H9 (cell line): Measurements from ENCODE around the gene DNAAF3. TPM values are rescaled to one million over a fixed set of nuclear protein-coding genes. Genes with fewer than 3 reads are reported as not detected.

Experiments
- DNase-seq: peaks from one replicate; pipeline ENCODE4 v3.0.0-alpha.2; 2017
- H2AFZ ChIP-seq: one replicate; pipeline ENCODE4 v1.6.1; 2013; ENCODE audit warnings: mild to moderate bottlenecking, low read length, control low read depth, moderate library complexity
- H2AK5ac ChIP-seq: 2 replicates; pipeline ENCODE4 v1.6.1; 2013; ENCODE audit warnings: low read length, control low read depth, mixed read lengths; ENCODE audit not compliant: insufficient read length
- H2BK120ac ChIP-seq: one replicate; pipeline ENCODE4 v1.6.1; 2013; ENCODE audit warnings: low read depth, mild to moderate bottlenecking, low read length, control low read depth, inconsistent platforms; ENCODE audit not compliant: poor library complexity, severe bottlenecking
- H2BK12ac ChIP-seq: 2 replicates; pipeline ENCODE4 v1.6.1; 2013; ENCODE audit warnings: low read length, control low read depth, mixed read lengths, low read depth; ENCODE audit not compliant: insufficient read length
- H2BK15ac ChIP-seq: 2 replicates; pipeline ENCODE4 v1.6.1; 2013; ENCODE audit warnings: low read depth, low read length, control low read depth
- H2BK20ac ChIP-seq: one replicate; pipeline ENCODE4 v1.6.1; 2013; ENCODE audit warnings: low read depth, mild to moderate bottlenecking, low read length, control low read depth, inconsistent platforms; ENCODE audit not compliant: poor library complexity, severe bottlenecking
- H2BK5ac ChIP-seq: 2 replicates; pipeline ENCODE4 v1.6.1; 2013; ENCODE audit warnings: low read length, control low read depth, mixed read lengths; ENCODE audit not compliant: insufficient read length
- H3K14ac ChIP-seq: 2 replicates; pipeline ENCODE4 v1.6.1; 2013; ENCODE audit warnings: low read length, control low read depth; ENCODE audit not compliant: insufficient read depth
- H3K18ac ChIP-seq: 2 replicates; pipeline ENCODE4 v1.6.1; 2013; ENCODE audit warnings: low read depth, mild to moderate bottlenecking, mixed read lengths, low read length, control low read depth; ENCODE audit not compliant: insufficient read length
- H3K23ac ChIP-seq: 2 replicates; pipeline ENCODE4 v1.6.1; 2013; ENCODE audit warnings: low read length, control low read depth, mixed read lengths, low read depth; ENCODE audit not compliant: insufficient read length
- H3K23me2 ChIP-seq: 2 replicates; pipeline ENCODE4 v1.6.1; 2013; ENCODE audit warnings: low read depth, mild to moderate bottlenecking, mixed read lengths, low read length, control low read depth; ENCODE audit not compliant: insufficient read length, poor library complexity, severe bottlenecking
- H3K27ac ChIP-seq: 2 replicates; pipeline ENCODE4 v1.5.1; 2013; ENCODE audit warnings: low read length, control low read depth, mixed read lengths, low read depth; ENCODE audit not compliant: insufficient read length
- H3K27me3 ChIP-seq: 2 replicates; pipeline ENCODE4 v1.6.1; 2013; ENCODE audit warnings: low read length, control low read depth, inconsistent platforms; ENCODE audit not compliant: insufficient read depth
- H3K4ac ChIP-seq: 2 replicates; pipeline ENCODE4 v1.6.1; 2013; ENCODE audit warnings: low read depth, mild to moderate bottlenecking, control low read depth, inconsistent platforms, low read length, moderate library complexity
- H3K4me1 ChIP-seq: 2 replicates; pipeline ENCODE4 v1.6.1; 2013; ENCODE audit warnings: low read length, control low read depth, inconsistent platforms; ENCODE audit not compliant: insufficient read depth
- H3K4me2 ChIP-seq: 2 replicates; pipeline ENCODE4 v1.6.1; 2013; ENCODE audit warnings: low read length, control low read depth, mixed read lengths; ENCODE audit not compliant: insufficient read length, insufficient read depth
- H3K56ac ChIP-seq: 2 replicates; pipeline ENCODE4 v1.6.1; 2013; ENCODE audit warnings: low read depth, mild to moderate bottlenecking, mixed read lengths, low read length, control low read depth; ENCODE audit not compliant: insufficient read length
- H3K79me1 ChIP-seq: 2 replicates; pipeline ENCODE4 v1.6.1; 2013; ENCODE audit warnings: low read depth, mild to moderate bottlenecking, moderate library complexity, low read length, control low read depth, inconsistent platforms; ENCODE audit not compliant: insufficient read depth, poor library complexity, severe bottlenecking
- H3K79me2 ChIP-seq: 2 replicates; pipeline ENCODE4 v1.6.1; 2013; ENCODE audit warnings: low read length, control low read depth, inconsistent platforms; ENCODE audit not compliant: insufficient read depth
- H3K9ac ChIP-seq: 2 replicates; pipeline ENCODE4 v1.6.1; 2013; ENCODE audit warnings: low read length, control low read depth, mixed read lengths; ENCODE audit not compliant: insufficient read length; ENCODE audit errors: extremely low read depth
- H3K9me3 ChIP-seq: one replicate; pipeline ENCODE4 v1.6.1; 2013; ENCODE audit warnings: low read depth, low read length, inconsistent platforms; ENCODE audit not compliant: control insufficient read depth
- H3T11ph ChIP-seq: one replicate; pipeline ENCODE4 v1.6.1; 2013; ENCODE audit warnings: mild to moderate bottlenecking, low read length, control low read depth, inconsistent platforms
- H4K20me1 ChIP-seq: one replicate; pipeline ENCODE4 v1.6.1; 2013; ENCODE audit not compliant: control insufficient read depth, insufficient read length, insufficient read depth
- H4K5ac ChIP-seq: 2 replicates; pipeline ENCODE4 v1.6.1; 2013; ENCODE audit warnings: low read depth, mild to moderate bottlenecking, mixed read lengths, low read length, control low read depth; ENCODE audit not compliant: insufficient read length
- H4K8ac ChIP-seq: replicated peaks from 2 replicates; pipeline ENCODE4 v1.6.1; 2013; ENCODE audit warnings: low read length, control low read depth, mixed read lengths, low read depth; ENCODE audit not compliant: insufficient read length
- H4K91ac ChIP-seq: 2 replicates; pipeline ENCODE4 v1.6.1; 2013; ENCODE audit warnings: low read depth, mild to moderate bottlenecking, moderate library complexity, mixed read lengths, low read length, control low read depth; ENCODE audit not compliant: insufficient read length
- H3K27ac Mint-ChIP-seq, 3 experiments: 2 replicates in 2 of 3; 3 replicates in 1 of 3; pipeline ENCODE4 v1.8.0; 2020 to 2021; ENCODE audit warnings: mixed read lengths in 3 of 3, mild to moderate bottlenecking in 1 of 3, moderate library complexity in 1 of 3
- H3K27me3 Mint-ChIP-seq: 2 replicates; pipeline ENCODE4 v1.8.0; 2021; ENCODE audit warnings: low read depth, mild to moderate bottlenecking, moderate library complexity, mixed read lengths
- H3K36me3 Mint-ChIP-seq, 3 experiments: 2 replicates in 2 of 3; 3 replicates in 1 of 3; pipeline ENCODE4 v1.8.0; 2020 to 2021; ENCODE audit warnings: low read depth in 3 of 3, mixed read lengths in 3 of 3; ENCODE audit not compliant: insufficient read depth in 1 of 3
- H3K4me1 Mint-ChIP-seq, 2 experiments: 2 replicates each; pipeline ENCODE4 v1.8.0; 2020; ENCODE audit warnings: mixed read lengths in 2 of 2
- H3K4me3 Mint-ChIP-seq, 2 experiments: 2 replicates in 1 of 2; 3 replicates in 1 of 2; pipeline ENCODE4 v1.8.0; 2020 to 2021; ENCODE audit warnings: mild to moderate bottlenecking in 2 of 2, mixed read lengths in 2 of 2, moderate library complexity in 1 of 2
- H3K9me3 Mint-ChIP-seq, 2 experiments: 2 replicates in 1 of 2; 3 replicates in 1 of 2; pipeline ENCODE4 v1.8.0; 2020; ENCODE audit warnings: mild to moderate bottlenecking in 2 of 2, mixed read lengths in 2 of 2, moderate library complexity in 1 of 2
- CTCF ChIP-seq: fragments of 200-600 bp; sonication (generic); conservative IDR thresholded peaks from 3 replicates; pipeline ENCODE4 v1.8.0; 2021; ENCODE audit warnings: antibody characterized with exemption, mild to moderate bottlenecking
- WGBS: extraction: QIAGEN DNeasy Blood & Tissue Kit; methylation state at CpG from one replicate; pipeline ENCODE4 v1.1.7; 2013; ENCODE audit warnings: missing lambda C conversion rate, low lambda C conversion rate, mixed read lengths; ENCODE audit not compliant: insufficient read length; ENCODE audit errors: extremely low coverage; 5-methylcytosine and 5-hydroxymethylcytosine counted together
- total RNA-seq: library from RNA; stranded (reverse); gene quantifications from 2 replicates; pipeline ENCODE4 v1.2.1, GENCODE V29; 2021

DNAAF3 gene
- total RNA-seq, 1 experiment from 2014 or later, result 4.6 TPM

- H3K79me2 ChIP-seq, result no peaks in the 10 kb centered on the region
- H3K56ac ChIP-seq, result no peak overlapping the region
- H4K5ac ChIP-seq, result no peak overlapping the region
- no peak overlapping the region for H2BK120ac ChIP-seq
- peaks cover 2% of the 10 kb centered on the region for H4K20me1 ChIP-seq
- no peaks in the 10 kb centered on the region for H3K27me3 ChIP-seq
- no peak overlapping the region for H4K8ac ChIP-seq
- no peak overlapping the region for H3K4ac ChIP-seq
- H2BK15ac ChIP-seq, result no peak overlapping the region
- Mint-ChIP-seq H3K4me1 (peaks cover 11 to 13% of the 10 kb centered on the region in 2 experiments), H3K36me3 (peaks cover 0 to 9% (median 6%) of the 10 kb centered on the region in 3 experiments; a peak in 5 of 7 replicates), H3K27ac (no peak overlapping the region), H3K9me3 (peaks cover 24 to 46% of the 10 kb centered on the region in 2 experiments), H3K27me3 (peaks cover 45% of the 10 kb centered on the region), H3K4me3 (no peak overlapping the region)
- H4K91ac ChIP-seq, result no peak overlapping the region
- H3K23ac ChIP-seq, result no peak overlapping the region
- DNase-seq, result no peak
- H3K9me3 ChIP-seq, result no peaks in the 10 kb centered on the region
- no CpG with 5 or more reads among the region's 7 CpGs for WGBS
- no peak overlapping the region for H2BK5ac ChIP-seq
- no peak overlapping the region for H2BK20ac ChIP-seq
- H3K18ac ChIP-seq, result no peak overlapping the region
- no peak for TF ChIP-seq CTCF
- H3K14ac ChIP-seq, result no peak overlapping the region
- no peak overlapping the region for H3T11ph ChIP-seq
- H2AFZ ChIP-seq, result no peak overlapping the region
- H3K4me1 ChIP-seq, result no peaks in the 10 kb centered on the region
- H2BK12ac ChIP-seq, result no peak overlapping the region
- H3K4me2 ChIP-seq, result no peak overlapping the region
- H2AK5ac ChIP-seq, result no peak overlapping the region
- H3K9ac ChIP-seq, result no peak overlapping the region
- H3K79me1 ChIP-seq, result no peaks in the 10 kb centered on the region
- H3K27ac ChIP-seq, result no peak overlapping the region
- peaks cover 3% of the 10 kb centered on the region for H3K23me2 ChIP-seq
These were observed 47.1 kb upstream of the DNAAF3 start for GRCh38 chr19:55213547-55213946.
